HG03095 (cell line): ENCODE measurements around the gene POLR2L.

Experiments
- ATAC-seq: cut with Tn5 transposase; IDR thresholded peaks from one replicate; pipeline ENCODE4 v1.9.1; 2021; ENCODE audit warnings: moderate library complexity; ENCODE audit not compliant: unreplicated experiment

POLR2L gene

GRCh38 chr11:855796-856195, 13.5 kb upstream of the POLR2L start:
- no peak for ATAC-seq

DNA sequence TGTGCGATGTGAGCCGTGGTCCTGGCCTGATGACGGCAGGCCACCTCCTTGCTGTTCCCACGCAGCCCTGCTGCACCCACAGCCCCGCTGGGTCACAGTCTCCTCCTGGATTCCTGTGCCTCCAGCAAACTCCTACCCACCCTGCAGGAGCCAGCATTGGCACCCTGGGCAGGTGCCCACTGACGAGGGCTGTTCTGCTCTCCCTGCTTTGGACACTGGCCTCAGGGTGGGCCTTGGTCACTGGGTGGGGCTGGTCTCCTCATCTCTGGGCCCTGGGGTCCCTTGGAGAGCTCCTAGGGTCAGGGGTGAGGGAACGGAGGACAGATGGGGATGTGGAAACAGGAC, 13.0 kb upstream of the POLR2L start:
- ATAC-seq = no peak

- ATAC-seq = no peak
These were observed 12.4 kb upstream of the POLR2L start for GRCh38 chr11:854601-855329.

DNA sequence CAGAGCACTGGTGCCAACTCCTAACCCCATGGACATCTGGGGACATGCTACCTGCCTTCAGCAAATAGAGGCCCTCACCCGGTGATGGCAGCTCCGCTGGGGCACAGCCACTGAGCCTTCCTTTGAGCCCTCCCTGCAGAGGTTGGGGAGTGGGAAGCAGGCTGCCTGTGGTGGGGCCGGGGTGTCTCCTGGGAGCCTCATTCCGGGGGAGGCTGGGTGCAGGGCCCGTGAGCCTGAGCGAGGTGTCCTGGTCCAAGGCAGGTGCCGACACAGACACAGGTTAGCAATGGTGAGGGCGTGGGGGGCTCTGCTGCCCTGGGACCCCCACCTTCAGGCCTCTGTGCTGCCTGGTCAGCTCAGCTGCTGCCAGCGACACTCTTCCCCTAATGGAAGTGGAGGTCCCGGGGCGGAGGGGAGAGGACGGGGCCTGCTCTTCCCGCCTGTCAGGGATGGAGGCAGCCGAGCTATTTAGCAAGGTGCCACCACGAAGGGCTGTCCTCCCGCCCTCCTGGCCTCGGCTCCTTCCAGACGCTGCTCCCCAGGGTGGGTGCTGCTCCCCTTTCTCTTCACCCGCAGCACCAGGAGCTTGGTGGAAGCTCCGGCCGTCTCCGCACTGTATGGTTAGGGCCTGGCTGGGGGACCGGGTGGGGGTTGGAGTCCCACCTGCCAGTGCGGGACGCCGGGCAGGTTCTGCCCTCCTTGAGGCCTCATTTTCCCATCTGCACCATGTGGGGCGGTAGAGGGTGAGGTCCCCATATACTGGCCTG, 11.5 kb upstream of the POLR2L start:
- ATAC-seq = no peak

GRCh38 chr11:852762-853161, 10.4 kb upstream of the POLR2L start:
- no peak for ATAC-seq

DNA sequence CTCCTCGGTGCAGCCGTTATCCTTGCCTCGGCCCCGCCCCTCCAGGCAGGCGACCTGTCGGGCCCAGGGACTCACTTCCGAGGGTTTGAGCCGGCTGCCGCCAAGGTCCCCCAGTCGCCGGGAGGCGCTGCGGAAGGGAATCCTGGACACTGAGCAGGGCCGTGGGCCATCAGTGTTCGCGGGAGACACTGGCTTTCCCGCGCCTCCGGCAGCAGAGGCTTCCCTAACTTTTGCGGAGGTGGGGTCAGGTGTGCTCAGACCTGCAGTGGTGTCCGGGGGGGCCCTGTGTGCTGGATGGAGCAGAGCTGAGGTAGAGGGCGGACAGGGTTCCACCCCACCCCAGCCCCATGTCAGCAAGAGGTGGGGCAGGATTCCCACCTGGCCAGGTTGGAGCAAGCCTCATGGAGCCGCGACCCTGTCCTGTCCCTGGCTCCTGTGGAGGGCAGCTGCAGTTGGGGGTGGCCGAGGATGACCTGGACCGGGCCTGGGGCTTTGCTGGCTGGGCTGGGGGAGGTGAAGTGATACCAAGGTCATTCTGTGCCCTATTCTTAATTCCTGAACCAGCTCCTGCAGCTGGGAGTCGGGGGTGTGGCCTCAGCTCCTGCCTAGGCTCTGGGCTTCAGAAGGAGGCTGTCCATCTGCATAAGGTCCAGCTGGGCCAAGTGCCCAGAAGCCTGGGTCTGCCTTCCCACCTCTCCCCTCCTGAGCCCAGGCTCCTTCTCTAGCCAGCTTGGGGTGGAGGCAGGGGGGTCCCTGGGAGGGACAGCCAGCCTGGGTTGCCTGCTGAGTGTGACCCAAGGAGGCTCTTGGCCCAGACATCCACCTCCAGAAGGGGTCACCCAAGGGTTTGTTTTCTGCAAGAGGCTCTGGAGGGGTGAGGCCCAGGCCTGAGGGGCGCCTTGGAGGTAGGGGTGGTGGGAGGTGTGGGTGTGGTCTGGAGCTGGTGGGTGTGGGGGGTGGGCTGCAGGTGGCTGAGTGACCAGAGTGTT, 8.7 kb upstream of the POLR2L start:
- ATAC-seq = no peak

DNA sequence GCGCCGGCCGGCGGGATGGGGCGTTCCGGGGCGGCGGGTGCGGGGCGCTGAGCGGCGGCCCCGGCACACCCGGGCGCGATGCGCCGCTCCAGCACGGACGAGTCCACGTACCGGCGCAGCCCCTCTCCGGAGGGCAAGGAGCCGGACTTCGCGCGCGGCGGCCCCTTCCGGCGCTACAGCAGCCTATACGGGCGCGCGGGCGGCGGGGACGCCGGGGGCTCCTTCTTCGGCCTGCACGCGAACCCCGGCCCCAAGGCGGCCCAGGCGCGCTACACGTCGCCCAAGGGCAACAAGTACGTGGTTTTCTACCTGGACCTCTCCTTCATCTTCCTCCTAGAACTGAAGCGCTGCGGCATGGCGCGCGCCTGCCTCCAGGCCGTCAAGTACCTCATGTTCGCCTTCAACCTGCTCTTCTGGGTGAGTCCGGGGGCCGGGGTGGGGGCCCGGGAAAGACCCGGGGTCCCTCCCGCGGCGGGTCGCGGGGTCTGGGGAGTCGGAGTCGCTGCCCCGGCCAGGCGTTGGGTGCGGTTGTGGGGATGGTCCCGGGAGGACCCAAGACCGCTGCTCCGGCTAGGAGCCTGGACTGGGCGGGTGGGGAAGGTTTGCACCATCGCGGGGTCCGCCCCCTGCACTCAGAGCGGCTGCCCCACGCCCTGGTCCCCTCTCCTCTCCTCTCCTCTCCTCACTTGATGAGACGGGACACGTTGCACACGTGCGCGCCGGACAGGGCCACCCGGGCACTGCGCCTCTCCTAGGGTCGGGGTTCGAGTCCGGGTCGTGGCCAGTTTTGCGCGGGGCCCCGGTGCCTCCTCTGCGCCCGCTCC, 7.8 kb upstream of the POLR2L start:
- no peak for ATAC-seq

DNA sequence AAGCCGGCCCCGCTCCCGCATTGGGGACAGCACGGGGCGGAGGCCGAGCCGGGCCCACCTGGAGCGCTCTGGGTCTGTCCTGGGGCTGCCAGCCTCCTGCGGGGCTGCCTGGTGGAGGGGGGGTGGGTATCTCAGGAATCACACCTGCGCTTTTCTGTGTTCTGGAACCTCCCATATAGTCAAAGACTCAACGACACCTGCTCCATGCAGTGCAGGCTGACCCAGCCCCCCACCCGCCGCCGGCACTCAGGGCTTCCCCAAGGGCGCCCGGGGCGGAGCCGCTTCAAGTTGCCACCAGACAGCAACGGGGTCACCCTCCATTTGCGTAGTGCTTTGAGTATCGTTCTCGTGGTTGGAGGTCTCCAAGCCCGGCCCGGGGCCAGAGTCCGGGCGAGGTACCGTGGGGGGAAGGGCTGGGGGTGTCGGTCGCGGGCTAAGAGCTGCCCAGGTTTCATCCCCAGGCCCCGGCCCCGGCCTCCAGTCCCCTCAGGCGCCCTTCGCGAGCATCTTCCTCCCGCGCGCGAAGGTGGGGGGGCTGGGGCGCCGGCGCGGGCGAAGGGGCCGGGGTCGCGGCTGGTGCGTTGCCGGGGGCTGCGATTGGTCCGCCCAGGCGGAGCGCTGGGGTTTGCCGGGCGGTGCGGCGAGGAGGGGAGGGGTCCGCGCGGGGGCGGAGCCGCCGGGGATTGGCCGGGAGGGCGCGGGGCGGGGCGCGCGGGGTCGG, 6.9 kb upstream of the POLR2L start:
- ATAC-seq = no peak

- ATAC-seq = no peak
These were observed 6.1 kb upstream of the POLR2L start for GRCh38 chr11:848380-848931.

GRCh38 chr11:847876-848275, 5.5 kb upstream of the POLR2L start:
- ATAC-seq = no peak

DNA sequence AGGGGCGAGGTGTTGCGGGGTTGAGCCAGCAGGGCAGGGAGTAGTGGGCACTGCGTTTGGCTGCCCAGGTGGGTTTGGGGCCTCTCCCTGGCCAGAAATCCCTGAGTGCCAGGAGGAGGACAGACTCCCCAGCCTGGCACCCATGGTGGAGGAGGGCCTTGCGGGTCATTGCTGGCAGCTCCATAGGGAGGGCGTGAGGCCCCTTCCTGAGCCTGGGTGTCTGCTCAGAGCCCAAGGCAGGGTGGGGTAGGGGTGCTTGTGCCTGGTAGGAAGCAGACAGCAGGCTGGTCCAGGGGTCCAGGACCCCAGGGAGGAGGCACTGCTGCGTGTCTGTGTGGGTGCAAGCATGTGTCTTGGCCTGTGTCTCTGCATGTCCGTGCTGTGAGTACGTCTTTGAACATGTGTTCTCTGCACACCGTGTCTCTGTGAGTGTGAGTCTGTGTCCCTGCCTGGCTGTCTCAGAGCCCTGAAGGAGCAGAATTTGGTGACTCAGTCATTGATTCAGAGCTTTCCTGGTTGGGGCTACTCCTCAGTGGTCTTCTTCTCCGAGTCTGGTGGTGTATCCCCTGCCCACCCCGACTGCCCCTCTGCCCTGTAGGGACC, 4.3 kb upstream of the POLR2L start:
- ATAC-seq = no peak

DNA sequence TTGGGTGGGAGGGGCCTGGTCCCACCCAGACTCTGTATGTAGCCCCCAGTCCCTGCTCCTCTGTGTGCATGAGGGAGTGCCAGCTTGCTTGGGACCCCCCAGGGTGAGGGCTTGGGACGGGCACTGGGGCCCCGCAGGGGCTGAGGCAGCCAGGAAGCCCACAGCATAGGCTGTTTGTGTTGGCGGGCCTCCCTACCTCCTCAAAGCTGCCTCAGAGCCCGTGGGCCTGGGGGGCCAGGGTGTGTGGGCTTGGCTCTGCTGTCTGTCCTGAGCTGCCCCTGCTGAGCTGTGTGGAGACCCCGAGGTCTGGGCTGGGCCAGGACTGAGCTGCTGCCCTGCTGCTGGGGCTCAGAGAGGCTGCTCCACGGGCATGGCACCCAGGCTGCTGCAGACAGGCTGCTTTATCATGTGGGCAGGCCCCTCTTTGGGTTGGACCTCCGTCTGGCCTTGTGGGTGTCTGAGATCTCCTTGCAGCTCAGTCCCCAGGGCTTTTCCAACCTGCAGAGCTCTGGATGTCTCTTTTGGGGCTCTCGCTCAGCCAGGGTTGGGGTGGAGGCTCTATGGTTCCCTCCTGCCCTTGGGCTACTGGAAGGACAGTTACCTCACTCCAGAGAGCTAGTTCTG, 3.7 kb upstream of the POLR2L start:
- no peak for ATAC-seq

GRCh38 chr11:844693-845644, 2.6 kb upstream of the POLR2L start:
- no peak for ATAC-seq

DNA sequence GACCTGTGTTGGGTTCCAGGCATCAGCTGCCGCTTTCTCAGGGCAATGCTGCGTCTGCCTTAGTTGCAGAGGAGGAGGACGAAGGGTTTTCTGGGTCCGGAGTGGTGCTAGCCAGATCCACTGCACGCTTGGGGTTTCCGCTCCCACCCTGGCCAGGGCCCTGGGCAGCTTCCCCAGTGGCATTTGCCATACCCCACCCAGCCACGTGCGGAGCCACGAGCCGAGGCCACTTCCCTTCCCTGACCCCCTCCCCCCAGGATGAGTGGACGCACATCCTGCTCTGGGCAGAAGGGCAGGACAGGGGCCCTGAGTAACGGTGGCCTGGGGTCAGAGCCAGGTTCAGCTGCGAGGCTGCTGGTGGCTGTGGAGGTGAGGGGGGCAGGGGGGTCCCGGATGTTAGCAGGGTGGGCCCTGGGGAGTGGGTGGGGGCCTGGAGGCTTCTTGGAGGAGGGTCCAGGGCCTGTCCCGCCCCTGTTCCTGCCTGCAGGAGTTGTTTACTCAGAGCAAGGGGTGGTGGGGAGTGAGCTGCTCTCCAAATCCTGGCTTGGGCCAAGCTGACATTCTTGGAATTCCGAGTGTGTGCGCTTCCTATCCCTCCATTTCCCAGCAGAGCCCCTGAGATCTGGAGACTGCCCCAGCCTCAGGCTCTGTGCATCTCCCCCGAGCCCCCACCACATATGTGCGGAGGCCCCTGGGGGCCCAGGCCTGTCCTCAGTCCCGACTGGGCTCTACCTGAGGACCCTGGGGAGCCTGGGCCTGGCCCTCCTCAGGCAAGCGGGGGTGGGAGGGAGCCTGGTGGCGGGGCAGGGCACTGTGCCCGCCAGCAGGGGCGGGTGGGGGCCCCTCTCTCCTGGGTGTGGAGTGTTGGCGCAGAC, 1.7 kb upstream of the POLR2L start:
- no peak for ATAC-seq

DNA sequence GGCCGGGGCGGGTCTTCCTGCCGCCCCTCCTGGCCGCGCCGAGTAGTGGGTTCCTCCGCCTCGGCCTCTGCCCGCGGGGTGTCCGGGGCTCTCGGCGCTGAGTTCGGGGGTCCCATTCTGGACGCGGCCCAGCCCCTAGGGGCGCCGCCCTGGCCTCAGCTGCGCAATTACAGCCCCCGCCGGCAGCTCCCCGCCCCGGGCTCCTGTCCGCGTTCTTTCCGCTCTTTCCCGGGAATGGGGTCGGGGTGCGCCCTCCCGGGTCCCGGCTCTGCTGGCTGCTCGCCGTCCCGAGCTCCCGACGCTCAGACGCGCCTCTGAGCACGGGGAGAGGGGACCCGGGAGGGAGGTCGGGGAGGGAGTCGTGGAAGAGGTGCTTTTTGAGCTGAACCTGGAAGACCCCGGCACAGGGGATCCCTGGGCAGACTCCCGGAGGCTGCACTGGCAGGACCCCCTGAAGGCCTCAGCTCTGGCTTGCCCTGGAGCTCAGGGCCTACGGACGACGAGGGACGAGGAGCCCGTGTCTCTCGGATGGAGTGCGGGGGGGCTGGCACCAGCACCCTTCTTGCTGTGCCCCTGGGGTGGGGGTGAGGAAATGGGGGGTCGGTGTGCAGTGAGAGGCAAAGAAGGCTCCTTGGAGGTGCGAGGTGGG, 881 bp upstream of the POLR2L start:
- ATAC-seq = no peak

DNA sequence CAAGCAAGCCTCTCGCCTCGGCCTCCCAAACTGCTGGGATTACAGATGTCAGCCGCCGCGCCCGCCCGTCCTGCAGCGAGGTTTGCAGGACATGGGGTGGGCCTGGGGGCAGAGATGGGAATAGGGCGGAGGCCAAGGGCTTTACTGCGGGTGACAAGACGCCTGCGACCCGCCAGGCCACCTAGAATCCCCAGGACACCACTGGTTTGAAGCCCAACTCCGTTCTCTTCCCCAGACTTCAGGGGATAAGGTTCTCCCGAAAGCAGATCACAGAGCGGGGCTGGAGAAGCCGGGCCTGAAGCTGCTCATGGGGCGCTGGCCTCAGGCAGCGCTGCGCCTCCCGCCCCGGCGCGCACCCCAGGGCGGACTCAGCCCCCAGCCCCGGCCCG, 354 bp downstream of the POLR2L start:
- ATAC-seq = peak; percentile 14
